Ishikawa (cell line): ENCODE measurements around the gene RCC1.

Experiments used
- EP300 ChIP-seq: IDR thresholded peaks from 2 replicates; pipeline ENCODE4 v1.6.1; 2012; ENCODE audit warnings: borderline replicate concordance
- FOXM1 ChIP-seq: IDR thresholded peaks from 2 replicates; pipeline ENCODE4 v1.6.1; 2012; ENCODE audit warnings: low read depth, borderline replicate concordance
- REST ChIP-seq: IDR thresholded peaks from 2 replicates; pipeline ENCODE4 v1.6.1; 2012; ENCODE audit warnings: low read depth, mild to moderate bottlenecking

DNA sequence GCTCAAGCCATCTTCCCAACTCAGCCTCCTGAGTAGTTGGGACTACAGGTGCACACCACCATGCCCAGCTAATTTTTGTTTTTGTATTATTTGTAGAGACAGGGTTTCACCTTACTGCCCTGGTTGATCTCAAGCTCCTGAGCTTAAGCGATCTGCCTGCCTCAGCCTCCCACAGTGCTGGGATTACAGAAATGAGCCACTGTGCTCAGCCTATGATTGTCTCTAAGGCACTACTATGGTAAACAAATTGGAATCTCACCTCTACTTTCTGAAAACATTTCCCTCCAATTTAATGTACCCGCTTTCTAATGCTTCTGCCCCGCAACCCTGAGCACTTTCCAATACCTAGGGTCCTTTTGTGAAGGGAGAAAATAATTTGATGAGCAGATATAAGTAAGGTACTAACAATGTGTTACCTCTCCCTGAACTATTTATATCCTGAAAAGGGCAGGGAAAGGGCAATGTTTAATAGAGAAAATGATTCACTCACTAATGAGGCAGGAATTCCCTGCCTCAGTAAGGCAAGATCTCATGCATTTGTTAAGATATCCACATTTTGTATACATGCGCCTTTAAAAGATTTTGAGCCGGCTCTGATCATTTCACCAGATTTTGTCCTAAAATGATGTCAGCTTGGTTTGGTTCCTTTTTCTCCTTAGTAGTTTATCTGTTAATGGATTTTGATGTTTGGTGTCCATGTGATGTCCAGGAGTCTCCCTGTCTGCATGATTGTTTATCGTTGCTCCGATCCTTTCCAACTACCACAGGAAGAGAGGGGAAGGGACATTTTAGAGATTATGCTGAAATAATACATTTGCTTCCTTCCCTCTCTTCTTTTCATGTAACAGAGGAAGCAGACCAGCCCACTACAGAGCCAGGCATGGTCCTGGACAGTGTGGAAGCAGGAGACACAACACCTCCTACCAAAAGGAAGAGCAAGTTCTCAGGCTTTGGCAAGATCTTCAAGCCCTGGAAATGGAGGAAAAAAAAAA is 47.3 kb upstream of the RCC1 start:
- TF ChIP-seq EP300, result no peak
- TF ChIP-seq FOXM1, result no peak
- no peak for TF ChIP-seq REST
